Measurements from ENCODE around the gene MOB3C. TPM values are rescaled to one million over a fixed set of nuclear protein-coding genes. Genes with fewer than 3 reads are reported as not detected.
A peak's percentile ranks its signal among the peaks of the same experiment; 100 is the strongest.

MOB3C gene
- total RNA-seq, 2 donors from 2014 or later = 20.8 to 23.3 TPM

DNA sequence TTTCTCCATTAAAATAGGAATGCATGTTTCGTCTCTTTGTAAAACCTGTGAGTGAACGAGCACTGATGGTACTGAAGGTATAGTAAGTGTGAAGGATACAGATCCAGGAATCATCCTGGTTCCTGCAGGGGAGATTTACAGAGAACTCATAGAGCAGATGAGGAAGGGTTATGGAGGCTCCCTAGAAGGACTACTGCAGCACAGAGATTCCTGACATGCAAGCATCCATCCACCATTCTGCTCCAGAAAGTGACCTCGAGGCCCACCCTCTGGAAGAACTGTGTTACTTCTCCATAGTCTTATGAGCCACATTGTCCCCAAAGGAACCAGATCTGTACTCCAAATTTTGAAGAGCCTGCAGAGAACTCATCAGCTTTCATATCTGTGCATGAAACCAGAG lies 27.1 kb downstream of the MOB3C start:
- Histone ChIP-seq H3K27ac (no peak overlapping the region), H3K27me3 (no peaks in the 10 kb centered on the region), H3K4me3 (no peak overlapping the region), H3K36me3 (replicated peaks in 1 of 2; ENCODE audit: insufficient read depth in 1 of 2, low read depth in 2 of 2) (peaks cover 8 to 29% of the 10 kb centered on the region in 2 donors), H3K9me3 (no peaks in the 10 kb centered on the region), H3K4me1 (peaks cover 32% of the 10 kb centered on the region)
- intact Hi-C loops (cut with DNase I) = no loop called here
- TF ChIP-seq, protein P1, sequence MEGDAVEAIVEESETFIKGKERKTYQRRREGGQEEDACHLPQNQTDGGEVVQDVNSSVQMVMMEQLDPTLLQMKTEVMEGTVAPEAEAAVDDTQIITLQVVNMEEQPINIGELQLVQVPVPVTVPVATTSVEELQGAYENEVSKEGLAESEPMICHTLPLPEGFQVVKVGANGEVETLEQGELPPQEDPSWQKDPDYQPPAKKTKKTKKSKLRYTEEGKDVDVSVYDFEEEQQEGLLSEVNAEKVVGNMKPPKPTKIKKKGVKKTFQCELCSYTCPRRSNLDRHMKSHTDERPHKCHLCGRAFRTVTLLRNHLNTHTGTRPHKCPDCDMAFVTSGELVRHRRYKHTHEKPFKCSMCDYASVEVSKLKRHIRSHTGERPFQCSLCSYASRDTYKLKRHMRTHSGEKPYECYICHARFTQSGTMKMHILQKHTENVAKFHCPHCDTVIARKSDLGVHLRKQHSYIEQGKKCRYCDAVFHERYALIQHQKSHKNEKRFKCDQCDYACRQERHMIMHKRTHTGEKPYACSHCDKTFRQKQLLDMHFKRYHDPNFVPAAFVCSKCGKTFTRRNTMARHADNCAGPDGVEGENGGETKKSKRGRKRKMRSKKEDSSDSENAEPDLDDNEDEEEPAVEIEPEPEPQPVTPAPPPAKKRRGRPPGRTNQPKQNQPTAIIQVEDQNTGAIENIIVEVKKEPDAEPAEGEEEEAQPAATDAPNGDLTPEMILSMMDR (IDR thresholded peaks at IDR 0.05) = no peak
- no peak for TF ChIP-seq POLR2A (IDR thresholded peaks at IDR 0.05)
- DNase-seq = no peak
- 93 to 94% methylated on average over 3 of the region's 3 CpGs for WGBS, 2 donors
- no peak for ATAC-seq

DNA sequence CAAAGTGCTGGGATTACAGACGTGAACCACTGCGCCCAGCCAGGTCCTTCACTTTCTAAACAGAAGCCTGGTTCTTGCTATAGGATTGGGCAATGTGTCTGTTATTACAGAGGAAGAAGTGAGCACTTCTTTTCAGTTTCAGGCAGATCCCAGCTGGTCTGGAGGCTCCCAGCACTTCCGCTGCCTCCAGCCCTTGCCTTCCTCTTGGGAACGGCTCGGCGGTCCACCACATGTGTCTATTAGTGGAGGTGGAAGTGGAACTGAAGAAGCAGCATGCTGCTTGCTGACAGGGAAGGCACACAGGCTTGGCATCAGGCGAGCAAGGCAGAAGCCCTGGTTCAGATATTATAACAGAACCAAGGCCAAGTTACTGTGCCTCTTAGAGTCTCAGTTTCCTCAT lies 29.5 kb downstream of the MOB3C start:
- peak in 1 of 4 donors; percentile 70 for DNase-seq
- no peaks in the 10 kb centered on the region for H3K27me3 ChIP-seq
- WGBS, 2 donors = 53 to 91% methylated on average over 7 of the region's 7 CpGs
- intact Hi-C loops (cut with DNase I) = no loop called here
- H3K4me1 ChIP-seq = peaks cover 35% of the 10 kb centered on the region
- H3K27ac ChIP-seq = peak overlapping the region in 2 of 4 donors; percentile 12 to 32
- H3K36me3 ChIP-seq (replicated peaks in 1 of 2; ENCODE audit: insufficient read depth in 1 of 2, low read depth in 2 of 2) = peaks cover 0 to 32% of the 10 kb centered on the region in 2 donors
- ATAC-seq = no peak
- TF ChIP-seq POLR2A (IDR thresholded peaks at IDR 0.05) = no peak
- TF ChIP-seq, protein P1 (IDR thresholded peaks at IDR 0.05) = no peak
- H3K4me3 ChIP-seq = no peak overlapping the region
- no peaks in the 10 kb centered on the region for H3K9me3 ChIP-seq

DNA sequence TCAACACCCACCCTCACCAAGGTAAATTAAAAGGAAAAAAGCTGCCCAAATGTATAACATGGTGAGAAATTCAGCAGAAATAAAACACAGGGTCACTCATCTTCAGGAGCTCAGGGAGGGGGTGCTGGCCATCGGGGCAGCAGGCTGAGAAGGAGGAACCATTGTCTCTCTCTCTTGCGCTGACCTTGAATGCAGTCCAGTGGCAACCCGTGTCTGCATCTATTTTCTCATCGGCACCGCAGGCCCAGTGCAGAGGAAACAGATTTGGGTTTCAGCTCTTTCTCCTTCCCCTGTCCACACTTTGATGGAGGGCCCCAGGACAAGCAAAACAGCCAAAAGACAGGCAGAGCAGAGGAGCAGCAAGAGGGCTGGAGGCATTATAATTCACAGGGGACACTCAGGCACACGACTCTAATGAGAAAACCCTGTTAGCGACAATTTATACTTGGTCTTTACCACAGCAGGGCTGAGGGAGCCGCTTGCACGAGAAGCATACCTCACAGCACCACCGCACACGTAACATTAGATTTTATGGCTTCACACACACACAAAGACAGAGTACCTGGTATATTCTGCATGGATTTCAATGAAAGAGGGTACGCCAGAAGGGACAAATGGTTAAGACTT lies 31.2 kb downstream of the MOB3C start:
- H3K9me3 ChIP-seq = no peaks in the 10 kb centered on the region
- intact Hi-C loops (cut with DNase I) = no loop called here
- peaks cover 4 to 23% of the 10 kb centered on the region in 2 donors for H3K36me3 ChIP-seq (replicated peaks in 1 of 2; ENCODE audit: insufficient read depth in 1 of 2, low read depth in 2 of 2)
- peaks cover 35% of the 10 kb centered on the region for H3K4me1 ChIP-seq
- H3K27me3 ChIP-seq = no peaks in the 10 kb centered on the region
- DNase-seq = no peak
- WGBS, 2 donors = 57 to 63% methylated on average over 12 of the region's 12 CpGs
- ATAC-seq = no peak
- TF ChIP-seq, protein P1 (IDR thresholded peaks at IDR 0.05) = no peak
- no peak for TF ChIP-seq POLR2A (IDR thresholded peaks at IDR 0.05)
- H3K4me3 ChIP-seq = no peak overlapping the region
- no peak overlapping the region for H3K27ac ChIP-seq

DNA sequence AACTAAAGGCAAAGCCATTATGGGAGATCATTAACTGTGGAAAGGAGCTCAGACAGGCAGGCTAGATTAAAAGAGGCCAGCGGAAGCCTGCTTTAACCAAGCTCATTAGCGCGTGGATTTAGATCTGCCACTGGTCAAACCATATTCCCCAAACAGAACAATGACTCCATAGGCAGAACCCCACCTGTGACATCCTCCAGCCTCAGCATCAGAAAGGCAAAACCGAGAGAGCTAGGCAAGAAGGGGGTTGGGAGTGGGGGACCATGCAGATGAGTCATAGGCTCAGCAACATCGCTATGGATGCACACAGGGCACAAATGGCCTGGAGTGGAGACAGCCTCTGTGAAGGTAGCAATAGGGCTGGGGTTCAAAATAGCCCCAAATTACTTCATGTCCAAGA lies 33.1 kb downstream of the MOB3C start:
- Histone ChIP-seq H3K4me3 (no peak overlapping the region), H3K4me1 (peaks cover 27% of the 10 kb centered on the region), H3K27ac (peak overlapping the region in 1 of 4 donors; percentile 15), H3K27me3 (no peaks in the 10 kb centered on the region), H3K9me3 (no peaks in the 10 kb centered on the region), H3K36me3 (replicated peaks in 1 of 2; ENCODE audit: insufficient read depth in 1 of 2, low read depth in 2 of 2) (peaks cover 4 to 26% of the 10 kb centered on the region in 2 donors)
- DNase-seq (no peak), ATAC-seq (no peak)
- 79 to 85% methylated on average over 5 of the region's 5 CpGs for WGBS, 2 donors
- TF ChIP-seq POLR2A (IDR thresholded peaks at IDR 0.05) = no peak
- TF ChIP-seq, protein P1 (IDR thresholded peaks at IDR 0.05) = no peak
- intact Hi-C loops (cut with DNase I) = no loop called here

DNA sequence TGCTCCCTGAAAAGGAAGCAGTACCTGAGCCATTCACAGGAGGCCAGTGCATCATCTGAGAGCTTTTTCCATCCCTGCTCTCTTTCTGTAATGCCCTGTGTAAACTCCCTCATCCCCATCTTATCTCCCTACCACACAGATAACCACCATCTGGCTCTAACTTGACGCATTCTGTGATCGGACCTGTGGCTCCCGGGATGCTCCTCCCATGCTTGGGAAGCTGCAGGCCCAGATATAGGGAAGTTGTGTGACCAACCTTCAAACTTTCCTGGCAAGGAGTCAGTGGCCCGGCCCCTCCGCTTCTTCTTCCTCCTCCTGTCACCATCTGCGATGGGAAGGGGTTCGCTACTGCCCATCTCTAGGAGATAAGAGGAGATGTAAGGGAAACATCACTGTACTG lies 33.6 kb downstream of the MOB3C start:
- ATAC-seq = no peak
- H3K4me3 ChIP-seq = no peak overlapping the region
- H3K4me1 ChIP-seq = peaks cover 24% of the 10 kb centered on the region
- H3K36me3 ChIP-seq (replicated peaks in 1 of 2; ENCODE audit: insufficient read depth in 1 of 2, low read depth in 2 of 2) = peaks cover 4 to 26% of the 10 kb centered on the region in 2 donors
- TF ChIP-seq POLR2A (IDR thresholded peaks at IDR 0.05) = no peak
- TF ChIP-seq, protein P1 (IDR thresholded peaks at IDR 0.05) = no peak
- H3K27ac ChIP-seq = peak overlapping the region in 1 of 4 donors; percentile 8
- H3K27me3 ChIP-seq = no peaks in the 10 kb centered on the region
- no peak for DNase-seq
- intact Hi-C loops (cut with DNase I) = no loop called here
- WGBS, 2 donors = 59 to 61% methylated on average over 7 of the region's 7 CpGs
- no peaks in the 10 kb centered on the region for H3K9me3 ChIP-seq
